Heart left ventricle (tissue), 16 donors: ENCODE measurements around the gene DIAPH2. TPM values are rescaled to one million over a fixed set of nuclear protein-coding genes. Genes with fewer than 3 reads are reported as not detected.

Experiments used
- ATAC-seq, 4 donors: fragments of 200-7000 bp; cut with Tn5 transposase; one replicate each; pipeline ENCODE4 v1.9.1; 2020 to 2022; ENCODE audit warnings: moderate library complexity in 4 of 4, mild to moderate bottlenecking in 3 of 4, moderate number of reproducible peaks in 1 of 4
- DNase-seq, 5 donors: peaks; one replicate each; pipeline ENCODE4 v3.0.0-alpha.2; 2020
- H3K27ac ChIP-seq, 12 donors: fragments of 200-600 bp; sonication (generic) in 4 of 12; one replicate each; pipeline versions ENCODE4 v1.5.0 to v1.8.0; 2016 to 2022; ENCODE audit warnings: mild to moderate bottlenecking in 2 of 12
- H3K27me3 ChIP-seq, 9 donors: fragments of 200-600 bp; sonication (generic) in 2 of 9; one replicate each; pipeline versions ENCODE4 v1.5.1 to v1.8.0; 2016 to 2022; ENCODE audit warnings: mild to moderate bottlenecking in 3 of 9
- H3K36me3 ChIP-seq, 9 donors: fragments of 200-600 bp; sonication (generic) in 2 of 9; one replicate each; pipeline versions ENCODE4 v1.5.0 to v1.8.0; 2018 to 2022; ENCODE audit warnings: mild to moderate bottlenecking in 2 of 9
- H3K4me1 ChIP-seq, 12 donors: fragments of 200-600 bp; sonication (generic) in 4 of 12; one replicate each; pipeline versions ENCODE4 v1.5.0 to v1.8.0; 2016 to 2022; ENCODE audit warnings: mild to moderate bottlenecking in 3 of 12
- H3K4me3 ChIP-seq, 12 donors: fragments of 200-600 bp; sonication (generic) in 4 of 12; one replicate each; pipeline versions ENCODE4 v1.5.0 to v1.8.0; 2017 to 2022; ENCODE audit warnings: mild to moderate bottlenecking in 9 of 12, moderate library complexity in 4 of 12
- H3K9me3 ChIP-seq, 12 donors: fragments of 200-600 bp; sonication (generic) in 4 of 12; one replicate each; pipeline versions ENCODE4 v1.5.0 to v1.8.0; 2016 to 2022; ENCODE audit warnings: mild to moderate bottlenecking in 1 of 12
- CTCF ChIP-seq, 12 donors: fragments of 200-600 bp; sonication (generic) in 4 of 12; IDR thresholded peaks; one replicate each; pipeline versions ENCODE4 v1.5.0 to v1.8.0; 2018 to 2022; ENCODE audit warnings: antibody characterized with exemption in 12 of 12, mild to moderate bottlenecking in 5 of 12
- POLR2A ChIP-seq, 2 donors: fragments of 450-650 bp; IDR thresholded peaks; one replicate each; pipeline ENCODE4 v1.6.1; 2017; ENCODE audit warnings: antibody characterized with exemption in 2 of 2, mild to moderate bottlenecking in 2 of 2, moderate library complexity in 2 of 2
- WGBS, 4 donors: extraction: QIAGEN DNeasy Blood & Tissue Kit in 2 of 4; methylation state at CpG; one replicate each; pipeline versions ENCODE4 v1.1.5 to v1.1.7; 2013 to 2018; 5-methylcytosine and 5-hydroxymethylcytosine counted together
- intact Hi-C, 10 donors: fragments of 100-400 bp; cut with DNase I; formaldehyde crosslinking; loops; one replicate each; pipeline versions ENCODE4 v1.11.1 to v1.14.2; 2022
- polyA plus RNA-seq, 2 donors: library from polyadenylated mRNA; stranded (reverse); fragments of 200-250 nt; gene quantifications; one replicate each; pipeline ENCODE4 v1.2.3, GENCODE V29; 2013
- total RNA-seq, 9 donors: library from RNA; depleted of rRNA in 2 of 9; stranded (reverse); fragments of >200 nt in 2 of 9; fragmentation: NEBNext Ultra II Directional in 3 of 9; extraction: Animal tissue kit (Norgen Biotek cat#: 25700) in 3 of 9; gene quantifications; one replicate each; pipeline versions ENCODE4 v1.1.0 to v1.2.4, GENCODE V29; 2016 to 2023
- donor health status: ischemic (EF 13 %, LVEDD 7.1; RV severe dilation, severe dysfunction).
- donor health status: healthy with polysubstance abuse.
- donor health status: DM: no; HTN: yes; CAD: no.
- donor health status: DM: no; HTN: no; CAD: no.
- donor health status: ischemic (EF 25% LVEDD 6.9; RV normal size, moderate dysfunction).
- donor health status: ischemic (EF 25% LVEDD 5.7; RV mildly dilated, moderate dysfunction).
- donor health status: healthy.
- donor health status: DM: yes; HTN: yes; CAD: no.
- donor health status: ischemic (EF 35%, LVEDD 5.7; RV mildly dilated, moderate dysfunction).
- donor health status: nonischemic (EF 11% LVEDD 7.7; RV severe dilation, severe dysfunction).
- donor health status: DM: yes; HTN: yes; CAD: no.
- donor health status: PGD.
- donor health status: ischemic (EF 29% LVEDD 5.4; RV normal size, mild dysfunction).
- donor health status: nonischemic (EF 23%, LVEDD 6.1; RV moderate dilation, normal function).

The DIAPH2 gene
- total and polyA plus RNA-seq, 11 donors: 3.7 to 18.8 (median 12.3) TPM

GRCh38 chrX:96682516-96682915, 2.1 kb upstream of the DIAPH2 start:
- Histone ChIP-seq H3K4me3 (no peak overlapping the region), H3K27ac (no peak overlapping the region), H3K4me1 (peaks cover 0 to 7% (median 0%) of the 10 kb centered on the region in 12 donors), H3K27me3 (peaks cover 0 to 32% (median 0%) of the 10 kb centered on the region in 9 donors), H3K9me3 (no peaks in the 10 kb centered on the region), H3K36me3 (no peaks in the 10 kb centered on the region)
- no peak for ATAC-seq
- no peak for DNase-seq
- intact Hi-C loops: loop anchor here in 2 of 10 donors (10.0 kb wide), 2 partner anchors 82 to 128 kb away; no protein-coding TSS in a partner anchor
- WGBS, 4 donors: 78 to 98% (median 92%) methylated on average over 4 of the region's 4 CpGs
- no peak for TF ChIP-seq POLR2A (IDR thresholded peaks at IDR 0.05)
- TF ChIP-seq CTCF (IDR thresholded peaks at IDR 0.05): no peak

- peak overlapping the region in 5 of 12 donors; percentile 73 to 86 (median 83) for H3K27ac ChIP-seq
- no peak for TF ChIP-seq CTCF (IDR thresholded peaks at IDR 0.05)
- TF ChIP-seq POLR2A (IDR thresholded peaks at IDR 0.05): no peak
Measured at GRCh38 chrX:96683997-96684338, 674 bp upstream of the DIAPH2 start.

GRCh38 chrX:96685210-96686099, 813 bp downstream of the DIAPH2 start:
- peak; percentile 49 to 69 (median 63) for ATAC-seq
- 1 to 20% (median 8%) methylated on average over 27 to 38 of the region's 38 CpGs for WGBS, 4 donors
- H3K36me3 ChIP-seq: no peaks in the 10 kb centered on the region
- H3K4me1 ChIP-seq: peaks cover 0 to 13% (median 3%) of the 10 kb centered on the region in 12 donors
- H3K4me3 ChIP-seq: peak overlapping the region; percentile 54 to 96 (median 80)
- H3K9me3 ChIP-seq: no peaks in the 10 kb centered on the region
- TF ChIP-seq CTCF (IDR thresholded peaks at IDR 0.05): no peak
- TF ChIP-seq POLR2A (IDR thresholded peaks at IDR 0.05): no peak
- intact Hi-C loops: loop anchor here in 3 of 10 donors (5.0 to 10.0 kb wide), 3 partner anchors 79 to 313 kb away; no protein-coding TSS in a partner anchor
- DNase-seq: peak in 4 of 5 donors; percentile 15 to 35 (median 28)
- H3K27ac ChIP-seq: peak overlapping the region; percentile 65 to 86 (median 79)
- H3K27me3 ChIP-seq: peaks cover 0 to 31% (median 0%) of the 10 kb centered on the region in 9 donors

More at GRCh38 chrX:96683997-96684338, 674 bp upstream of the DIAPH2 start:
- H3K36me3 ChIP-seq: no peaks in the 10 kb centered on the region
- no peaks in the 10 kb centered on the region for H3K9me3 ChIP-seq
- no peak for DNase-seq
- peaks cover 0 to 12% (median 0%) of the 10 kb centered on the region in 12 donors for H3K4me1 ChIP-seq
- H3K4me3 ChIP-seq: peak overlapping the region in 10 of 12 donors; percentile 60 to 96 (median 81)
- ATAC-seq: no peak
- H3K27me3 ChIP-seq: peaks cover 0 to 31% (median 0%) of the 10 kb centered on the region in 9 donors
- 35 to 48% (median 40%) methylated on average over 8 of the region's 8 CpGs for WGBS, 4 donors
- intact Hi-C loops: loop anchor here in 2 of 10 donors (10.0 kb wide), 2 partner anchors 81 to 129 kb away; no protein-coding TSS in a partner anchor

DNA sequence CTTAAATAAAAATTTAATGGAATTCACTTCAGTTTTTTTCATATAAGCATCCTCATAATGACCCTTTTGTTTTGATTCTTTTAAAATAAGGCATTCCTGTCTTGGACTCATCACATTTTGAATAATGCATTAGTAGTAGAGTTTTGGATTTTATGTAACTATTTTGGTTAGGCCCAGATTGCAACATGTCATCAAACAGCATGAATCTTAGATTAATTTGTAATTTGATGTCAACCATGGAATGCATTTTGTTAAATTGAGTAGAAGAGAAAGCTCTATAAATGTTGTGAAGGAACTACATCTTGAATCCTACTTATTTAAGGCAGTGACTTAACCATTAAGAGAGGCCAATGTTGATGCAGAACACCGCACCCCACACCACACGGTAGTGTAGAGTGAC, 3.1 kb downstream of the DIAPH2 start:
- Histone ChIP-seq H3K27ac (no peak overlapping the region), H3K4me3 (no peak overlapping the region), H3K4me1 (peaks cover 0 to 25% (median 5%) of the 10 kb centered on the region in 12 donors), H3K36me3 (no peaks in the 10 kb centered on the region), H3K9me3 (no peaks in the 10 kb centered on the region), H3K27me3 (peaks cover 0 to 31% (median 0%) of the 10 kb centered on the region in 9 donors)
- 87 to 99% (median 92%) methylated on average over 2 of the region's 2 CpGs for WGBS, 4 donors
- DNase-seq: no peak
- no peak for TF ChIP-seq POLR2A (IDR thresholded peaks at IDR 0.05)
- intact Hi-C loops: loop anchor here in 3 of 10 donors (5.0 to 10.0 kb wide), 3 partner anchors 77 to 315 kb away; no protein-coding TSS in a partner anchor
- no peak for ATAC-seq
